T-helper 1 cell treated with Interleukin-12 subunit alpha and Interleukin-12 subunit beta and Interleukin-4 antibody, amounts not matched to agents 30 μg/mL and 1 μg/mL, for 36 hours (primary cell): Measurements from ENCODE around the gene FBXO38.

Experiments used
- H3K27ac Mint-ChIP-seq: one replicate; pipeline ENCODE4 v1.8.0; 2021; ENCODE audit warnings: mild to moderate bottlenecking, mixed read lengths
- H3K27me3 Mint-ChIP-seq: one replicate; pipeline ENCODE4 v1.8.0; 2021; ENCODE audit warnings: low read depth, mixed read lengths
- H3K36me3 Mint-ChIP-seq: one replicate; pipeline ENCODE4 v1.8.0; 2021; ENCODE audit warnings: low read depth, mixed read lengths
- H3K4me1 Mint-ChIP-seq: one replicate; pipeline ENCODE4 v1.8.0; 2021; ENCODE audit warnings: low read depth, mixed read lengths
- H3K4me3 Mint-ChIP-seq: one replicate; pipeline ENCODE4 v1.8.0; 2021; ENCODE audit warnings: mild to moderate bottlenecking, moderate library complexity, mixed read lengths
- H3K9me3 Mint-ChIP-seq: one replicate; pipeline ENCODE4 v1.8.0; 2021; ENCODE audit warnings: mixed read lengths

FBXO38 gene

GRCh38 chr5:148427370-148428042, 43.7 kb downstream of the FBXO38 start:
- H3K36me3 Mint-ChIP-seq = peaks cover 39% of the 10 kb centered on the region

GRCh38 chr5:148428848-148429247, 45.1 kb downstream of the FBXO38 start:
- Mint-ChIP-seq H3K36me3 (peaks cover 39% of the 10 kb centered on the region), H3K9me3 (no peaks in the 10 kb centered on the region), H3K27me3 (no peaks in the 10 kb centered on the region), H3K27ac (no peak overlapping the region), H3K4me3 (no peak overlapping the region), H3K4me1 (no peaks in the 10 kb centered on the region)

More at GRCh38 chr5:148427370-148428042, 43.7 kb downstream of the FBXO38 start:
- Mint-ChIP-seq H3K4me3 (no peak overlapping the region), H3K4me1 (no peaks in the 10 kb centered on the region), H3K27me3 (no peaks in the 10 kb centered on the region), H3K9me3 (no peaks in the 10 kb centered on the region), H3K27ac (no peak overlapping the region)

GRCh38 chr5:148433826-148434225, 50.1 kb downstream of the FBXO38 start:
- H3K27ac Mint-ChIP-seq = no peak overlapping the region
- peaks cover 26% of the 10 kb centered on the region for H3K36me3 Mint-ChIP-seq
- no peaks in the 10 kb centered on the region for H3K27me3 Mint-ChIP-seq
- no peak overlapping the region for H3K4me3 Mint-ChIP-seq
- no peaks in the 10 kb centered on the region for H3K9me3 Mint-ChIP-seq
- H3K4me1 Mint-ChIP-seq = peaks cover 4% of the 10 kb centered on the region

GRCh38 chr5:148436029-148436428, 52.3 kb downstream of the FBXO38 start:
- Mint-ChIP-seq H3K4me3 (no peak overlapping the region), H3K36me3 (peaks cover 32% of the 10 kb centered on the region), H3K9me3 (no peaks in the 10 kb centered on the region), H3K27ac (no peak overlapping the region), H3K4me1 (peaks cover 4% of the 10 kb centered on the region), H3K27me3 (no peaks in the 10 kb centered on the region)

DNA sequence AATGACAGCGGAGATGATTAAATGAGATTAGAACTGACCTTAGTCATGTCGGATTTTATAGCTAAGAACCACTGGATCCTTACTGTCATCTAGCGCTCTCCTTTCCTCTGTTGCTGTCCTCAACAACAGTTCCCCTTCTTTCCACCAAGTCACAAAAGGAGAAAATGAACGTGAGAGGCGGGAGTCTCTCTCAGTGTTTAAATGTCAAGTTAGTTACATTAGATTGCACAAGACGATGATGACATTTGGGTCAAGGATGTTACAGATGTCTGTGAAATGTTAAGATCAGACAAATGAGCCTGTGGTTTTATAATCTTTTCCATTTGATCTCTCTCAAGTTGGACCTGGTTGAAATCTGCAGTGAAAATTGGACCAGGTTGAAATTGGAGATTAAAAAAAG, 53.5 kb downstream of the FBXO38 start:
- H3K4me1 Mint-ChIP-seq = peaks cover 4% of the 10 kb centered on the region
- no peaks in the 10 kb centered on the region for H3K9me3 Mint-ChIP-seq
- no peak overlapping the region for H3K27ac Mint-ChIP-seq
- peaks cover 37% of the 10 kb centered on the region for H3K36me3 Mint-ChIP-seq
- H3K4me3 Mint-ChIP-seq = no peak overlapping the region
- no peaks in the 10 kb centered on the region for H3K27me3 Mint-ChIP-seq

GRCh38 chr5:148438933-148439332, 55.2 kb downstream of the FBXO38 start:
- Mint-ChIP-seq H3K36me3 (peaks cover 32% of the 10 kb centered on the region), H3K27ac (no peak overlapping the region), H3K4me3 (no peak overlapping the region), H3K9me3 (no peaks in the 10 kb centered on the region), H3K27me3 (no peaks in the 10 kb centered on the region), H3K4me1 (peaks cover 4% of the 10 kb centered on the region)

- Mint-ChIP-seq H3K36me3 (peaks cover 24% of the 10 kb centered on the region), H3K27ac (no peak overlapping the region), H3K4me3 (no peak overlapping the region), H3K27me3 (no peaks in the 10 kb centered on the region), H3K9me3 (no peaks in the 10 kb centered on the region), H3K4me1 (no peaks in the 10 kb centered on the region)
Measured at GRCh38 chr5:148443241-148443640, 59.5 kb downstream of the FBXO38 start.

- Mint-ChIP-seq H3K36me3 (peaks cover 22% of the 10 kb centered on the region), H3K9me3 (no peaks in the 10 kb centered on the region), H3K4me1 (no peaks in the 10 kb centered on the region), H3K27ac (no peak overlapping the region), H3K4me3 (no peak overlapping the region), H3K27me3 (no peaks in the 10 kb centered on the region)
Measured at GRCh38 chr5:148443998-148444397, 60.2 kb downstream of the FBXO38 start.

DNA sequence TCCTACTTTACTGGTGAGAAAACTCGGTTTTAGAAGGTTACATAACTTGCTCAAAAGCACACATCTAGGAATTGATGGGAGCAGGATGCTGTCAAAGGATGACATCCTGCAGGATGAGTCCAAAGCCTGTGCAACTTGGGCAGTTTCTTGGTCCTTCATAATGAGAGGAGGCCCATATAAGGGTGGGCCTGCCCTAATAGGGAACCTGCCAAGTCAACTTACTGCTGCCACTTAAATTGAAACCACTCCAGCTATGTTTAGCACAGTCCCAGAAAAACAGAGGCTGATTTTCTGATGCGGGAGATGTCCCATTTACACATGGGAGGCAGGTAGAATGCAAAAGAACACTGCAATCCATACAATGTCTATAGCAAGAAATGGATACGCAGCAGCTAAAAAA, 61.8 kb downstream of the FBXO38 start:
- Mint-ChIP-seq H3K4me1 (no peaks in the 10 kb centered on the region), H3K36me3 (peaks cover 13% of the 10 kb centered on the region), H3K27me3 (no peaks in the 10 kb centered on the region), H3K27ac (no peak overlapping the region), H3K4me3 (no peak overlapping the region), H3K9me3 (no peaks in the 10 kb centered on the region)

DNA sequence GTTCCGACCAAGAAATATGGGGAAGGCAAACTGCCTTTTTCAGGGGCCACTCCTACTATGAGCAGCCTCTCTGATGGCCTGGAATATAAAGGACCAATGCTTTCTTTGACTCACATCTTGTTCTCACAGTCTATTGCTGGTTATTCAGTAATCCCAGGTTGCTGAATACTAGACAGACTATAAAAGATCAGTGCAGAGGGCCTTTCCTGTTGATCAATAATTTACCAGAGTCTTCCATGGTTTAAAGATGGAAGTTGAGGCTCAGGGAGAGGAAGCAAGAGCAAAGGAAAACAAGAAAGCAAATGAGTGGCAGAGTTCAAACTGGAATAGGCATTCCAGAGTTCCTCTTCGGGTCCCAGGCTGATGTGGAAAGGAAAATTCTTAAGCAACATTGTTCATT, 62.9 kb downstream of the FBXO38 start:
- no peak overlapping the region for H3K4me3 Mint-ChIP-seq
- H3K27ac Mint-ChIP-seq = no peak overlapping the region
- no peaks in the 10 kb centered on the region for H3K27me3 Mint-ChIP-seq
- peaks cover 8% of the 10 kb centered on the region for H3K36me3 Mint-ChIP-seq
- H3K9me3 Mint-ChIP-seq = no peaks in the 10 kb centered on the region
- H3K4me1 Mint-ChIP-seq = no peaks in the 10 kb centered on the region

DNA sequence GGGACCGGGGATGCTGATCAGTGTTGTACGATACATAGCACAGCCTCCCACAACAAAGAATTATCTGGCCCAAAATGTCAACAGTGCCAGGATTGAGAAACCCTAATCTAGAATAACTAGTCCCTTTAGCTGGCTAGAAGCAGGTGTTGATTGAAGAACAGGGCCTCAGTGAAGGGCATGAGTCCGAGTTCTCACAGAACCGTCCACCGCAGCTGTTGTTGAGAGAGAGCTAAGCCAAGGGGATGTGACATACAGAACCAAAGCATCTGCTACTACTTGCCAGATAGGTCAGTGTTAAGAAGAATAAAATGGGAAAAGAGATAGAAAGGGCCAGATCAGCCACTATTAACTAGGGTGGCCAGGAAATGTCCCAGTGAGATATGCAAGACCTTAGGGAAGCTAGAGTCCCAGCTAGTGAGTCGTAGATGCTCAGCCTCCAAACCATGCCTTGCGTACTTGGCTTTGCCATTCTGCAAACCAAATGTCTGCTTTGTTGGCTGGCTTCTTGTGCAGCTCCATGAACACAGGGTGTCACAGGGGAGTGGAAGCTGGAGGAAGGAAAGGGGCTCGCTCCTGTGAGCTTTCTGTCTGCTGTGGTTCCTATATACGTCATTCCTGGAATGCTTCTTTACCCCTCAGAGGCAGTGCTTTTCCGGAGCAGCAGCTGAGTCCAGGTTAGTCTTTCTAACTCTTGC, 68.9 kb downstream of the FBXO38 start:
- no peaks in the 10 kb centered on the region for H3K36me3 Mint-ChIP-seq
- H3K9me3 Mint-ChIP-seq = no peaks in the 10 kb centered on the region
- H3K4me1 Mint-ChIP-seq = no peaks in the 10 kb centered on the region
- H3K4me3 Mint-ChIP-seq = no peak overlapping the region
- H3K27me3 Mint-ChIP-seq = no peaks in the 10 kb centered on the region
- no peak overlapping the region for H3K27ac Mint-ChIP-seq

DNA sequence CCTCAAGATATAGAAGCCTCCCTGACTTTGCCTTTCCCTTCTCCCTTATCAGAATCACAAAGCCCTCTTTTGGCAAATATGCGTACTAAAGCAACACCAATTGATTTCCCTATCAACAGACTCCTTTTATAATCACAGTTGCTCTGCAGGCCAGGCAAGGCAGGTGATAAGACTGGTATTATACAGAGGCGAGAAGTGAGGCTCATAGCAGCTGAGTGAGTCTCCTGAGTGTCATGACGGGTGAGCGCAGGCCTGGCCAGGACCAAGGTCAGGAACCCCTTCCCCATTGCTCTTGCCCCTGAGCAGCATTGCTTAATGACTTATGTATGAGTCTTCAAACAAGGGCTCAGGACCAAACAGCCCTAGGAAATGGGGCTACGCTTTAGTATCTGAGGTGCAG, 70.8 kb downstream of the FBXO38 start:
- Mint-ChIP-seq H3K4me1 (no peaks in the 10 kb centered on the region), H3K36me3 (no peaks in the 10 kb centered on the region), H3K4me3 (no peak overlapping the region), H3K27ac (no peak overlapping the region), H3K9me3 (no peaks in the 10 kb centered on the region), H3K27me3 (peaks cover 4% of the 10 kb centered on the region)

DNA sequence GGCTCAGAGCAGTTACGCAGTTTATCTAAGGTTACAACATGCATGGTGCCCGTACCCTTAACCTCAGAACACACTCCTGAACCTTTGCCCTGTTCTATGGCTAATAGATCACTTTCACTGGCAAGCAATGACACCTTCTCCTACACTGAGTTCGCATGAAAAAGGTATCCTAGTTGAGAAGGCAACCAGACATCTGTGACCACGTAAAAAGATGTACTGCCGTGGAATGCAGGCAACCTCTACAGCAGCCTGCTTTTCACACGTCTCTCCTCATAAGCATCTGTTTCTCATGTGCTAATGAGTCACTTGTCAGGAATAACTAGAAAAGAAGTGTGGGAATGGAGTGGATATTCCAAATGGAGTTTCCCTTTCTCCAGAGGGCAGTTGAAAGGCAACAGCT, 71.4 kb downstream of the FBXO38 start:
- peaks cover 8% of the 10 kb centered on the region for H3K27me3 Mint-ChIP-seq
- no peak overlapping the region for H3K27ac Mint-ChIP-seq
- no peak overlapping the region for H3K4me3 Mint-ChIP-seq
- H3K4me1 Mint-ChIP-seq = no peaks in the 10 kb centered on the region
- H3K9me3 Mint-ChIP-seq = no peaks in the 10 kb centered on the region
- no peaks in the 10 kb centered on the region for H3K36me3 Mint-ChIP-seq

DNA sequence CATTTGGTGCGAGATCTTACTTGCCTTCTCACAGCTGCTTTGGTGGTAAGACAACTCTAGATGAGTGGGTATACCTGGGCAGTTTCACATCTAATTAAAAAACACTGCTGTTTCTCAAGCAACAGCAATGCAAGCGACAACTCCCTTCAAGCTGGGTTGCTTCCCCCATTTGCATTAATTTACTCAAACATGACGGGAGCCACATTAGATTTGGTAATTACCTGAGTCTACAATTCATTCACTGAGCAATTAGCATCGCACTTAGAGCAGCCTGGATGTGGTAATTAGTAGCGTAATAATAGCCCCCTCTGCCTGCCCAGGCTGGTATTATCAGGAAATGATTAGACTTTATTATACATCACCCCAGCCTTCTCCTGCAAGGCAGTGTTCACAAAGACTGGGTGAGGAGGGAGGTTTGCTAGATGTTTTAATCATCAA, 73.4 kb downstream of the FBXO38 start:
- Mint-ChIP-seq H3K9me3 (no peaks in the 10 kb centered on the region), H3K27me3 (peaks cover 26% of the 10 kb centered on the region), H3K4me1 (no peaks in the 10 kb centered on the region), H3K27ac (no peak overlapping the region), H3K4me3 (no peak overlapping the region), H3K36me3 (no peaks in the 10 kb centered on the region)

DNA sequence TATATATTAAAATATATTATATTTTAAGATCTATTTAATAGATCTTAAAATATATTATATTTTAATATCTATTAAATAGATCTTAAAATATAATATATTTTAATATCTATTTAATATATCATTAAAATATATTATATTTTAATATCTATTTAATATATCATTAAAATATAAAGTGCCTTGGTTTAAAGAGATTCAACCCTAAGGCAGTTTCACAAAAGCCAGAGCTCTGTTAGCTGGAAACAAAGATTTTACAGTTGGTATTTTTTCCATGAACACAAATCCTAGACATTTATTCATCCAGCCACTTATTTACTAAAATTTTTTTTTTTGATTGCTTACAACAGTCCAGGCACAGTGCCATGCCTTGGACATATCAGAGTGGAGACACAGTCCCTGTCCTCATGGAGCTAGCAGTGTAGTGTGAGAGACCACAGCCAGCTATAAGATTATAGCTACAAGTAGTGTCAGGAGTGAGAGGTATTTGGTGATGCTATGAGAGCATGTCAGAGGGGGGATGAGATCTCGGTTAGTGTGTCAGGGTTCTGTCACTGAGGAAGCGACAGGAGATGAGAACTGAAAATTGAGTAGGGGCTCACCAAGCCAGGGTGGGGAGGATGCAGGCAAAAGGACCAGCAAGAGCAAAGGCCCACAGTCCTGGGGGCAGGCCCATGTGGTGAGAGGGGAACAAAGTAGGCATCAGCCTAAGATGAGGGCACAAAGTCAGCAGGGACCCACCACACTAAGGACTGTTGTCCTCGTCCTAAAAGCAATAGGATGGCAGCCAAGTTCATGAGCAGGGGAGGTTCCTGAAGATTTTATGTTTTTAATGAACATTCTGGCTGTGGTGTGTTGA, 74.5 kb downstream of the FBXO38 start:
- no peak overlapping the region for H3K4me3 Mint-ChIP-seq
- H3K4me1 Mint-ChIP-seq = no peaks in the 10 kb centered on the region
- H3K9me3 Mint-ChIP-seq = no peaks in the 10 kb centered on the region
- H3K27me3 Mint-ChIP-seq = peaks cover 27% of the 10 kb centered on the region
- no peaks in the 10 kb centered on the region for H3K36me3 Mint-ChIP-seq
- no peak overlapping the region for H3K27ac Mint-ChIP-seq
